HepG2 (cell line): Measurements from ENCODE around the gene NOX3. TPM values are rescaled to one million over a fixed set of nuclear protein-coding genes. Genes with fewer than 3 reads are reported as not detected.

Source experiments
- HOXA7 ChIP-seq: sonication (generic); formaldehyde crosslinking; IDR thresholded peaks from 2 replicates; pipeline ENCODE4 v1.8.1; 2022; ENCODE audit warnings: mild to moderate bottlenecking, missing genetic modification reagents, moderate library complexity
- MEF2D ChIP-seq: sonication (generic); formaldehyde crosslinking; IDR thresholded peaks from 2 replicates; pipeline ENCODE4 v1.5.1; 2020; ENCODE audit warnings: mild to moderate bottlenecking, missing genetic modification reagents
- POGZ ChIP-seq: sonication (generic); formaldehyde crosslinking; IDR thresholded peaks from 2 replicates; pipeline ENCODE4 v1.4.0; 2020; ENCODE audit warnings: mild to moderate bottlenecking, missing genetic modification reagents
- TCF7 ChIP-seq: sonication (generic); IDR thresholded peaks from 2 replicates; pipeline ENCODE4 v1.6.1; 2016; ENCODE audit warnings: antibody characterized with exemption, low read depth
- ZBTB21 ChIP-seq: sonication (generic); formaldehyde crosslinking; IDR thresholded peaks from 2 replicates; pipeline ENCODE4 v1.4.0; 2020; ENCODE audit warnings: missing genetic modification reagents
- ZNF24 ChIP-seq: fragments of 450-650 bp; IDR thresholded peaks from 2 replicates; pipeline ENCODE4 v1.6.1; 2017; ENCODE audit warnings: antibody characterized with exemption, mild to moderate bottlenecking
- ZNF781 ChIP-seq: sonication (generic); formaldehyde crosslinking; IDR thresholded peaks from 2 replicates; pipeline ENCODE4 v1.5.1; 2020; ENCODE audit warnings: borderline replicate concordance, mild to moderate bottlenecking, missing genetic modification reagents; ENCODE audit errors: not compliant biosample characterization
- ZSCAN30 ChIP-seq: sonication (generic); formaldehyde crosslinking; IDR thresholded peaks from 2 replicates; pipeline ENCODE4 v1.5.0; 2020; ENCODE audit warnings: mild to moderate bottlenecking, missing genetic modification reagents
- polyA plus RNA-seq, 8 experiments: library from polyadenylated mRNA; depleted of rRNA in 3 of 8; stranded (reverse) in 7 of 8; unstranded in 1 of 8; fragments of >200 nt; fragmentation: Illumina TruSeq in 4 of 8; extraction: Trizol in 4 of 8; gene quantifications; 2 replicates each; pipeline versions ENCODE4 v1.2.1 to v1.2.3, GENCODE V29; 2011 to 2016; ENCODE audit warnings: low read depth in 4 of 8, missing spikeins in 1 of 8, mixed read lengths in 1 of 8; ENCODE audit not compliant: insufficient read depth in 1 of 8
- total RNA-seq, 5 experiments: library from RNA; depleted of rRNA; stranded (reverse); fragments of >200 nt; fragmentation: Illumina TruSeq; extraction: Trizol; gene quantifications; 2 replicates each; pipeline ENCODE4 v1.2.3, GENCODE V29; 2016; ENCODE audit warnings: low read depth in 1 of 5
- TF ChIP-seq, protein P1 (sequence below): sonication (generic); formaldehyde crosslinking; IDR thresholded peaks from 2 replicates; pipeline ENCODE4 v1.5.0; 2020; ENCODE audit warnings: mild to moderate bottlenecking, missing genetic modification reagents
- TF ChIP-seq, protein P2 (sequence below): IDR thresholded peaks from 2 replicates; pipeline ENCODE4 v1.6.1; 2016; ENCODE audit warnings: control low read depth
- TF ChIP-seq, protein P3 (sequence below): sonication (generic); formaldehyde crosslinking; IDR thresholded peaks from 2 replicates; pipeline ENCODE4 v1.5.1; 2020; ENCODE audit warnings: mild to moderate bottlenecking, missing genetic modification reagents, borderline replicate concordance
- TF ChIP-seq, protein P4 (sequence below): IDR thresholded peaks from 2 replicates; pipeline ENCODE4 v1.6.1; 2016; ENCODE audit warnings: missing compliant biosample characterization, missing genetic modification reagents, borderline replicate concordance
- TF ChIP-seq, protein P5 (sequence below): sonication (generic); formaldehyde crosslinking; IDR thresholded peaks from 2 replicates; pipeline ENCODE4 v1.8.0; 2022; ENCODE audit warnings: mild to moderate bottlenecking, missing genetic modification reagents, moderate library complexity
- TF ChIP-seq, protein P6 (sequence below): sonication (generic); formaldehyde crosslinking; IDR thresholded peaks from 2 replicates; pipeline ENCODE4 v1.8.1; 2023; ENCODE audit warnings: mild to moderate bottlenecking, missing genetic modification reagents, borderline replicate concordance
- TF ChIP-seq, protein P7 (sequence below): IDR thresholded peaks from 2 replicates; pipeline ENCODE4 v1.6.1; 2016; ENCODE audit warnings: mild to moderate bottlenecking, missing biosample characterization, missing genetic modification reagents

The NOX3 gene
- total and polyA plus RNA-seq, 2 of the 13 experiments (the other 11 are each of a cell fraction or from before 2014, with no cell fraction given): 0.09 to 0.18 TPM

DNA sequence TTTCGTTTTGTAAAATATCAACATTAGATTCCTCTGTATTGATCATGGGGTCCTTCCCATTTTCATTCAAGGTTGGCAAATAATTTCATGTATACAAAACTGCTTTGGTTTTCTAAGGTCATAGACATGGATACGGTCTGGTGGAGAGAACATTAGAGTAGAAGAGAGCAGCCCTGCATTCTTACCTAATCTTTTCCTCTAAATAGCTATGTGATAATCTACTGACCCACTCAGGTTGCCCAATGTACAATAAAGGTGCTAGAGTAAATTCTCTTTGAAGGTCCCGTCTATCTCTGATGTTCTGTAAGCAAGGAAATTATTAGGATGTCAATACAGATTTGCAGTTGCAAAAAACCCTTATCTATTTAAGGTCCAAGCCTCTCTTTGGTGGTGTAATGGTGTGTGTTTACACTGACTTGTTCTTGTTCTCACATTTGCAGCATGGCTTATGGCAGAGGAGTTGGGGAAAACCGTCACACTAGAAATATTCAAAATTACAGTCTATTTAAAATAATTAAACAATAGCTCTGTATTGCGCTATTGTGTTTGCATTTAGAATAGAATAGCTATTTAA, 31.2 kb upstream of the NOX3 start (continued):
- TF ChIP-seq ZNF24 (peak; percentile 56; the same call in 1 of the 2 replicates), ZBTB21 (peak; percentile 74; the same call in 1 of the 2 replicates), TCF7 (peak; percentile 100), MEF2D (peak; percentile 99), HOXA7 (CRISPR knock-in tag) (no peak), ZSCAN30 (CRISPR knock-in tag) (no peak), POGZ (CRISPR knock-in tag) (peak; percentile 97), ZNF781 (peak; percentile 53)
- TF ChIP-seq, protein P1, sequence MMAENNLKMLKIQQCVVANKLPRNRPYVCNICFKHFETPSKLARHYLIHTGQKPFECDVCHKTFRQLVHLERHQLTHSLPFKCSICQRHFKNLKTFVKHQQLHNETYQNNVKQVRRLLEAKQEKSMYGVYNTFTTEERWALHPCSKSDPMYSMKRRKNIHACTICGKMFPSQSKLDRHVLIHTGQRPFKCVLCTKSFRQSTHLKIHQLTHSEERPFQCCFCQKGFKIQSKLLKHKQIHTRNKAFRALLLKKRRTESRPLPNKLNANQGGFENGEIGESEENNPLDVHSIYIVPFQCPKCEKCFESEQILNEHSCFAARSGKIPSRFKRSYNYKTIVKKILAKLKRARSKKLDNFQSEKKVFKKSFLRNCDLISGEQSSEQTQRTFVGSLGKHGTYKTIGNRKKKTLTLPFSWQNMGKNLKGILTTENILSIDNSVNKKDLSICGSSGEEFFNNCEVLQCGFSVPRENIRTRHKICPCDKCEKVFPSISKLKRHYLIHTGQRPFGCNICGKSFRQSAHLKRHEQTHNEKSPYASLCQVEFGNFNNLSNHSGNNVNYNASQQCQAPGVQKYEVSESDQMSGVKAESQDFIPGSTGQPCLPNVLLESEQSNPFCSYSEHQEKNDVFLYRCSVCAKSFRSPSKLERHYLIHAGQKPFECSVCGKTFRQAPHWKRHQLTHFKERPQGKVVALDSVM (CRISPR knock-in tag): no peak; the same call in 1 of the 2 replicates
- TF ChIP-seq, protein P2, sequence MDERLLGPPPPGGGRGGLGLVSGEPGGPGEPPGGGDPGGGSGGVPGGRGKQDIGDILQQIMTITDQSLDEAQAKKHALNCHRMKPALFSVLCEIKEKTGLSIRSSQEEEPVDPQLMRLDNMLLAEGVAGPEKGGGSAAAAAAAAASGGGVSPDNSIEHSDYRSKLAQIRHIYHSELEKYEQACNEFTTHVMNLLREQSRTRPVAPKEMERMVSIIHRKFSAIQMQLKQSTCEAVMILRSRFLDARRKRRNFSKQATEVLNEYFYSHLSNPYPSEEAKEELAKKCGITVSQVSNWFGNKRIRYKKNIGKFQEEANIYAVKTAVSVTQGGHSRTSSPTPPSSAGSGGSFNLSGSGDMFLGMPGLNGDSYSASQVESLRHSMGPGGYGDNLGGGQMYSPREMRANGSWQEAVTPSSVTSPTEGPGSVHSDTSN (CRISPR knock-in tag): no peak
- TF ChIP-seq, protein P3, sequence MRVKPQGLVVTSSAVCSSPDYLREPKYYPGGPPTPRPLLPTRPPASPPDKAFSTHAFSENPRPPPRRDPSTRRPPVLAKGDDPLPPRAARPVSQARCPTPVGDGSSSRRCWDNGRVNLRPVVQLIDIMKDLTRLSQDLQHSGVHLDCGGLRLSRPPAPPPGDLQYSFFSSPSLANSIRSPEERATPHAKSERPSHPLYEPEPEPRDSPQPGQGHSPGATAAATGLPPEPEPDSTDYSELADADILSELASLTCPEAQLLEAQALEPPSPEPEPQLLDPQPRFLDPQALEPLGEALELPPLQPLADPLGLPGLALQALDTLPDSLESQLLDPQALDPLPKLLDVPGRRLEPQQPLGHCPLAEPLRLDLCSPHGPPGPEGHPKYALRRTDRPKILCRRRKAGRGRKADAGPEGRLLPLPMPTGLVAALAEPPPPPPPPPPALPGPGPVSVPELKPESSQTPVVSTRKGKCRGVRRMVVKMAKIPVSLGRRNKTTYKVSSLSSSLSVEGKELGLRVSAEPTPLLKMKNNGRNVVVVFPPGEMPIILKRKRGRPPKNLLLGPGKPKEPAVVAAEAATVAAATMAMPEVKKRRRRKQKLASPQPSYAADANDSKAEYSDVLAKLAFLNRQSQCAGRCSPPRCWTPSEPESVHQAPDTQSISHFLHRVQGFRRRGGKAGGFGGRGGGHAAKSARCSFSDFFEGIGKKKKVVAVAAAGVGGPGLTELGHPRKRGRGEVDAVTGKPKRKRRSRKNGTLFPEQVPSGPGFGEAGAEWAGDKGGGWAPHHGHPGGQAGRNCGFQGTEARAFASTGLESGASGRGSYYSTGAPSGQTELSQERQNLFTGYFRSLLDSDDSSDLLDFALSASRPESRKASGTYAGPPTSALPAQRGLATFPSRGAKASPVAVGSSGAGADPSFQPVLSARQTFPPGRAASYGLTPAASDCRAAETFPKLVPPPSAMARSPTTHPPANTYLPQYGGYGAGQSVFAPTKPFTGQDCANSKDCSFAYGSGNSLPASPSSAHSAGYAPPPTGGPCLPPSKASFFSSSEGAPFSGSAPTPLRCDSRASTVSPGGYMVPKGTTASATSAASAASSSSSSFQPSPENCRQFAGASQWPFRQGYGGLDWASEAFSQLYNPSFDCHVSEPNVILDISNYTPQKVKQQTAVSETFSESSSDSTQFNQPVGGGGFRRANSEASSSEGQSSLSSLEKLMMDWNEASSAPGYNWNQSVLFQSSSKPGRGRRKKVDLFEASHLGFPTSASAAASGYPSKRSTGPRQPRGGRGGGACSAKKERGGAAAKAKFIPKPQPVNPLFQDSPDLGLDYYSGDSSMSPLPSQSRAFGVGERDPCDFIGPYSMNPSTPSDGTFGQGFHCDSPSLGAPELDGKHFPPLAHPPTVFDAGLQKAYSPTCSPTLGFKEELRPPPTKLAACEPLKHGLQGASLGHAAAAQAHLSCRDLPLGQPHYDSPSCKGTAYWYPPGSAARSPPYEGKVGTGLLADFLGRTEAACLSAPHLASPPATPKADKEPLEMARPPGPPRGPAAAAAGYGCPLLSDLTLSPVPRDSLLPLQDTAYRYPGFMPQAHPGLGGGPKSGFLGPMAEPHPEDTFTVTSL (CRISPR knock-in tag): peak; percentile 98
- TF ChIP-seq, protein P4, sequence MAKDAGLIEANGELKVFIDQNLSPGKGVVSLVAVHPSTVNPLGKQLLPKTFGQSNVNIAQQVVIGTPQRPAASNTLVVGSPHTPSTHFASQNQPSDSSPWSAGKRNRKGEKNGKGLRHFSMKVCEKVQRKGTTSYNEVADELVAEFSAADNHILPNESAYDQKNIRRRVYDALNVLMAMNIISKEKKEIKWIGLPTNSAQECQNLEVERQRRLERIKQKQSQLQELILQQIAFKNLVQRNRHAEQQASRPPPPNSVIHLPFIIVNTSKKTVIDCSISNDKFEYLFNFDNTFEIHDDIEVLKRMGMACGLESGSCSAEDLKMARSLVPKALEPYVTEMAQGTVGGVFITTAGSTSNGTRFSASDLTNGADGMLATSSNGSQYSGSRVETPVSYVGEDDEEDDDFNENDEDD (CRISPR knock-in tag): peak; percentile 54; the same call in 1 of the 2 replicates
- TF ChIP-seq, protein P5, sequence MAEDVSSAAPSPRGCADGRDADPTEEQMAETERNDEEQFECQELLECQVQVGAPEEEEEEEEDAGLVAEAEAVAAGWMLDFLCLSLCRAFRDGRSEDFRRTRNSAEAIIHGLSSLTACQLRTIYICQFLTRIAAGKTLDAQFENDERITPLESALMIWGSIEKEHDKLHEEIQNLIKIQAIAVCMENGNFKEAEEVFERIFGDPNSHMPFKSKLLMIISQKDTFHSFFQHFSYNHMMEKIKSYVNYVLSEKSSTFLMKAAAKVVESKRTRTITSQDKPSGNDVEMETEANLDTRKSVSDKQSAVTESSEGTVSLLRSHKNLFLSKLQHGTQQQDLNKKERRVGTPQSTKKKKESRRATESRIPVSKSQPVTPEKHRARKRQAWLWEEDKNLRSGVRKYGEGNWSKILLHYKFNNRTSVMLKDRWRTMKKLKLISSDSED (CRISPR knock-in tag): no peak
- TF ChIP-seq, protein P6, sequence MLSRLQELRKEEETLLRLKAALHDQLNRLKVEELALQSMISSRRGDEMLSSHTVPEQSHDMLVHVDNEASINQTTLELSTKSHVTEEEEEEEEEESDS (CRISPR knock-in tag): peak; percentile 71; the same call in 1 of the 2 replicates
- TF ChIP-seq, protein P7, sequence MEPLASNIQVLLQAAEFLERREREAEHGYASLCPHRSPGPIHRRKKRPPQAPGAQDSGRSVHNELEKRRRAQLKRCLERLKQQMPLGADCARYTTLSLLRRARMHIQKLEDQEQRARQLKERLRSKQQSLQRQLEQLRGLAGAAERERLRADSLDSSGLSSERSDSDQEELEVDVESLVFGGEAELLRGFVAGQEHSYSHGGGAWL (CRISPR knock-in tag): no peak
